HCEC 1CT (cell line): Measurements from ENCODE around the gene FERMT1.
"Not testable (repeated sequence)": the region's sequence is repeated elsewhere in the genome, so short reads cannot be mapped to it uniquely, and the experiment has no call there.

Source experiments
- DNase-seq: peaks from one replicate; pipeline ENCODE4 v3.0.0-alpha.2; 2017

FERMT1 gene

GRCh38 chr20:6036213-6036612 is 86.6 kb downstream of the FERMT1 start:
- DNase-seq: no peak

- peak; percentile 12 for DNase-seq
Observed at GRCh38 chr20:6034134-6034969, 88.5 kb downstream of the FERMT1 start.

GRCh38 chr20:6032907-6033306 is 89.9 kb downstream of the FERMT1 start:
- not testable (repeated sequence) for DNase-seq

GRCh38 chr20:6030453-6031080 is 92.3 kb downstream of the FERMT1 start:
- no peak for DNase-seq

- DNase-seq: peak; percentile 62
Observed at GRCh38 chr20:6029538-6029937, 93.3 kb downstream of the FERMT1 start.

- no peak for DNase-seq
Observed at GRCh38 chr20:6028818-6029217, 94.0 kb downstream of the FERMT1 start.

GRCh38 chr20:6026051-6026450 is 96.8 kb downstream of the FERMT1 start:
- peak; percentile 83 for DNase-seq
